ENCODE data around the gene TP53BP2.
A peak's percentile ranks its signal among the peaks of the same experiment; 100 is the strongest.

Gene TP53BP2

DNA sequence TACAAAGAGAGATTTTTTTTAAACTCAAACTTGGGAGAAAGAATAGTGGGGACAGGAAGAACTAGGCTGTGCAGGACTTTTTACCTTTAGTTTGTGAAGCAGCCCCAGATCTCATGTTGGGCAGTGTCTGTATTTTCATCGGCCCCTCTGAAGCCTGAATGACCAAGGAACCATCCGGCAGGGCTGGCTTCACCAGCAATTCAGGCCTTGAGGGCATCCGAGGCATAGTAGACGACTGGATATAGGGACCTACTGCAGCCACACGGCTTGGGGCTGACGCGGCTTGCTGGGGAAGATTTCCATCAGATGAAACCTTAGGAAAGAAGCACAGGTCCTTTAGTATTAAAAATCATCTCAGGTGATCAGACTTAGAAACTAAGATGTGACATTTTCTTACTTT is 43.7 kb downstream of the TP53BP2 start:
- no peaks in the 10 kb centered on the region for H3K9me3 ChIP-seq (ENCODE audit: control extremely low read depth in 1 of 5, control insufficient read depth in 4 of 5, insufficient read depth in 2 of 5, low read depth in 1 of 5, low read length in 4 of 5)
- ChIA-PET POLR2A (no interaction called here), CTCF (interaction anchor here (1.1 kb wide), 1 partner anchor 10 kb away, joined by 7 read pairs; no protein-coding TSS in a partner anchor)
- H3K4me1 ChIP-seq (ENCODE audit: control extremely low read depth in 1 of 4, control insufficient read depth in 4 of 4, insufficient read depth in 4 of 4, low read length in 3 of 4): no peaks in the 10 kb centered on the region
- no peaks in the 10 kb centered on the region for H3K27me3 ChIP-seq (replicated peaks in 2 of 5; ENCODE audit: control insufficient read depth in 4 of 5, insufficient read depth in 5 of 5, low read length in 4 of 5)
- H3K27ac ChIP-seq (ENCODE audit: insufficient read depth in 1 of 2, low read depth in 1 of 2, low read length in 2 of 2, poor library complexity in 1 of 2, severe bottlenecking in 2 of 2): no peak overlapping the region
- DNase-seq: no peak
- 100% methylated on average over 6 of the region's 7 CpGs for WGBS (ENCODE audit: insufficient coverage)
- H3K4me3 ChIP-seq (ENCODE audit: control insufficient read depth in 1 of 7, extremely low read depth in 1 of 7, insufficient read depth in 4 of 7, low read depth in 2 of 7, low read length in 6 of 7): no peak overlapping the region
- H3K36me3 ChIP-seq (ENCODE audit: control insufficient read depth in 4 of 4, insufficient read depth in 4 of 4, low read length in 3 of 4): peaks cover 21 to 84% (median 56%) of the 10 kb centered on the region in 4 experiments

DNA sequence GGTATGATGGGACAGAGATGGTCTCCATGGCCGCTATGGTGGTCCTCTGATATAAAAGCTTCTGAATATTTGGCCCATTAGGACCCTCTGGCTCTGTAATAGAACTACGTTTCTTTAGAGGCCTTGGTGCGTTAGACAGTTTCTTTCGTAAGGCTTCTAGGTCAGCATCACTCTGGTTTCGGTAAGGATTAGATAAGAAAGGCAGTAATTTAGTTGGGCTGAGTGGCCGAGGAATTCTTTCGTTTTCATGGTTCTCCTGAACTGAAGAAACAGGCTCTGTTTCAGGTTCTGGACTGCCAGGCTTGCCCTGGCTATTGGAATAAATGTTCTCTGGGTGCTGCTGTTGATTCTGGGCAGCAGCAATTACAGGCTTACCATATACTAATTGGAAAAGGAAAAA is 49.5 kb downstream of the TP53BP2 start:
- WGBS (ENCODE audit: insufficient coverage): 100% methylated on average over 4 of the region's 7 CpGs
- Histone ChIP-seq H3K4me3 (ENCODE audit: control insufficient read depth in 1 of 7, extremely low read depth in 1 of 7, insufficient read depth in 4 of 7, low read depth in 2 of 7, low read length in 6 of 7) (no peak overlapping the region), H3K27me3 (replicated peaks in 2 of 5; ENCODE audit: control insufficient read depth in 4 of 5, insufficient read depth in 5 of 5, low read length in 4 of 5) (no peaks in the 10 kb centered on the region), H3K36me3 (ENCODE audit: control insufficient read depth in 4 of 4, insufficient read depth in 4 of 4, low read length in 3 of 4) (peaks cover 17 to 66% (median 49%) of the 10 kb centered on the region in 4 experiments), H3K4me1 (ENCODE audit: control extremely low read depth in 1 of 4, control insufficient read depth in 4 of 4, insufficient read depth in 4 of 4, low read length in 3 of 4) (peaks cover 0 to 8% (median 0%) of the 10 kb centered on the region in 4 experiments), H3K27ac (ENCODE audit: insufficient read depth in 1 of 2, low read depth in 1 of 2, low read length in 2 of 2, poor library complexity in 1 of 2, severe bottlenecking in 2 of 2) (no peak overlapping the region), H3K9me3 (ENCODE audit: control extremely low read depth in 1 of 5, control insufficient read depth in 4 of 5, insufficient read depth in 2 of 5, low read depth in 1 of 5, low read length in 4 of 5) (no peaks in the 10 kb centered on the region)
- ChIA-PET CTCF (interaction anchor here (0.6 kb wide), 1 partner anchor 47 kb away, joined by 3 read pairs; no protein-coding TSS in a partner anchor), POLR2A (interaction anchor here (0.6 kb wide), 1 partner anchor 89 kb away, joined by 3 read pairs; no protein-coding TSS in a partner anchor)
- DNase-seq: no peak

DNA sequence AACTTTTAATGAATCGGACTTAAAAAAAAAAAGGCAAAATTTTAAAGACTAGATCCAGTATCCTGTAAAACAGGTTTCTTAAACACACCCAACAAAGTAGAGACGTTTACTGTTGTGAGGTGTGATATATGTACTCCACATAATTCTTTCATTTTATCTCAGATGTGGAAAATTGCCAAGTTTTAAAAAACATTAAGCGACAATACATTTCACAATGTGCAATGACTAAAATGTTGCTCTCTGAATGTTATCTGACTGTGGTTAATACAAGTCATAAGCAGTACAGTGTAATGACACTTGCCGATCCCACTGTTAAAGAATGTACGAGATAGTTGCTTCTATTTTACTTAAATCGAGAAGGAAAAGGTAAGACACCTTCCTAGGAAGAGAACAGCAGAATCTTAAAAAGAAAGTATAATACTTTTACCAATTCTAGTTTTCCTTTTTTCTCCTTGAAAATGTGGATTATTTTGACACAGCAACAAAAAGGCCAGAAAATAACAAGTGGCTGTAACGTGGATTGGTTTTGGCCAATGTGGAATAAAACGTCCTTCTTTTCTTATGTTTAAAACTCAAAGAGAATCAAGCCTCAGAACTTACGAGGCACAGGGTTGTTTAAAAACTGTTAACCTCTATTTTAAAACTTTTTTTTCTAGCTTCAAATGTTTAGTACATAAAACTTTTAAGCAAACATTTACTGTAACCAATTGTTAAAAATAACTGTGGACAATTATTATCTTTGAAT is 51.4 kb downstream of the TP53BP2 start:
- no CpG with 5 or more reads among the region's 9 CpGs for WGBS (ENCODE audit: insufficient coverage)
- ChIA-PET POLR2A (interaction anchor here (0.7 kb wide), 1 partner anchor 11 kb away, joined by 5 read pairs; no protein-coding TSS in a partner anchor), CTCF (interaction anchor here (1.0 kb wide), 1 partner anchor 22 kb away, joined by 3 read pairs; no protein-coding TSS in a partner anchor)
- Histone ChIP-seq H3K4me3 (ENCODE audit: control insufficient read depth in 1 of 7, extremely low read depth in 1 of 7, insufficient read depth in 4 of 7, low read depth in 2 of 7, low read length in 6 of 7) (no peak overlapping the region), H3K27me3 (replicated peaks in 2 of 5; ENCODE audit: control insufficient read depth in 4 of 5, insufficient read depth in 5 of 5, low read length in 4 of 5) (no peaks in the 10 kb centered on the region), H3K36me3 (ENCODE audit: control insufficient read depth in 4 of 4, insufficient read depth in 4 of 4, low read length in 3 of 4) (peaks cover 10 to 52% (median 39%) of the 10 kb centered on the region in 4 experiments), H3K9me3 (ENCODE audit: control extremely low read depth in 1 of 5, control insufficient read depth in 4 of 5, insufficient read depth in 2 of 5, low read depth in 1 of 5, low read length in 4 of 5) (no peaks in the 10 kb centered on the region), H3K27ac (ENCODE audit: insufficient read depth in 1 of 2, low read depth in 1 of 2, low read length in 2 of 2, poor library complexity in 1 of 2, severe bottlenecking in 2 of 2) (peak overlapping the region in 1 of 2 experiments; percentile 52), H3K4me1 (ENCODE audit: control extremely low read depth in 1 of 4, control insufficient read depth in 4 of 4, insufficient read depth in 4 of 4, low read length in 3 of 4) (peaks cover 0 to 8% (median 0%) of the 10 kb centered on the region in 4 experiments)
- no peak for DNase-seq

DNA sequence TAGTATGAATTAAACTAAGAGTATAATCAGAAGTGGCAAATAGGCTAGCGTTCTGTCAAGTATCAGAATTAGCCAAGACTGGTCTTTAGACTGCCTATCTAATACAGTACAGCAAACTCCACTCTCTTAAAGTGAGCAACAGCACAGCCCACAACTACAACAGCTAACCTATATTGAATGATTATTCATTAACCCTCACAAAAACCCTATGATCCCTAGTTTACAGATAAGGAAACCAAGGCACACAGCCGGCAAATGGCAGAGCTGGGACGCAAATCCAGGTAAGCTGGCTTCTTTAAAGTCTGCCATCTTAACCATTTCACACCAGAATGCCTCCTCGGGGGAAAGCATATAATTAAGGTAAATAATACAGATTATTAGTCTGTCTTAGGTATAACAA is 52.0 kb downstream of the TP53BP2 start:
- POLR2A ChIA-PET: no interaction called here
- no peak for DNase-seq
- H3K36me3 ChIP-seq (ENCODE audit: control insufficient read depth in 4 of 4, insufficient read depth in 4 of 4, low read length in 3 of 4): peaks cover 10 to 51% (median 41%) of the 10 kb centered on the region in 4 experiments
- no peaks in the 10 kb centered on the region for H3K9me3 ChIP-seq (ENCODE audit: control extremely low read depth in 1 of 5, control insufficient read depth in 4 of 5, insufficient read depth in 2 of 5, low read depth in 1 of 5, low read length in 4 of 5)
- WGBS (ENCODE audit: insufficient coverage): no CpG with 5 or more reads among the region's 4 CpGs
- no peaks in the 10 kb centered on the region for H3K27me3 ChIP-seq (replicated peaks in 2 of 5; ENCODE audit: control insufficient read depth in 4 of 5, insufficient read depth in 5 of 5, low read length in 4 of 5)
- H3K4me1 ChIP-seq (ENCODE audit: control extremely low read depth in 1 of 4, control insufficient read depth in 4 of 4, insufficient read depth in 4 of 4, low read length in 3 of 4): peaks cover 0 to 8% (median 0%) of the 10 kb centered on the region in 4 experiments
- CTCF ChIA-PET: no interaction called here
- peak overlapping the region in 1 of 2 experiments; percentile 32 for H3K27ac ChIP-seq (ENCODE audit: insufficient read depth in 1 of 2, low read depth in 1 of 2, low read length in 2 of 2, poor library complexity in 1 of 2, severe bottlenecking in 2 of 2)
- H3K4me3 ChIP-seq (ENCODE audit: control insufficient read depth in 1 of 7, extremely low read depth in 1 of 7, insufficient read depth in 4 of 7, low read depth in 2 of 7, low read length in 6 of 7): no peak overlapping the region

DNA sequence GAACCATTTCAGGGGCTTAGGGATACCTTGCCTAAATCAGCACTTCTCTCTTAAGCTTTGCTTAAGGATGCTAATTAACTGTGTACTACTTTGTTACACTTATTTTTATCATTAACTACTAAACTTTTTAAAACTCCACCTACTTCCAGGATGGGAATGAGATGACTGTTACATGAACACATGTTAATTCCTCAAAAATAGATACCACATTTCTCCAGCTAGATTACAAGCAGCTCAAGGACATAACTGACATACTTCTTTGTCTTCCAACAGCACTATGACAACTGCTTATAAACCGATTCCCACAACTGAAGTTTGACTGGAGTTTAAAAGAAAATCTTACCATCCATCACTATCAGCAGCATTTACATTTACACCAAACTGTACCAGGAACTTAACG is 53.7 kb downstream of the TP53BP2 start:
- no peaks in the 10 kb centered on the region for H3K27me3 ChIP-seq (replicated peaks in 2 of 5; ENCODE audit: control insufficient read depth in 4 of 5, insufficient read depth in 5 of 5, low read length in 4 of 5)
- H3K4me3 ChIP-seq (ENCODE audit: control insufficient read depth in 1 of 7, extremely low read depth in 1 of 7, insufficient read depth in 4 of 7, low read depth in 2 of 7, low read length in 6 of 7): no peak overlapping the region
- H3K9me3 ChIP-seq (ENCODE audit: control extremely low read depth in 1 of 5, control insufficient read depth in 4 of 5, insufficient read depth in 2 of 5, low read depth in 1 of 5, low read length in 4 of 5): no peaks in the 10 kb centered on the region
- no peak overlapping the region for H3K27ac ChIP-seq (ENCODE audit: insufficient read depth in 1 of 2, low read depth in 1 of 2, low read length in 2 of 2, poor library complexity in 1 of 2, severe bottlenecking in 2 of 2)
- DNase-seq: no peak
- CTCF ChIA-PET: interaction anchor here (0.6 to 1.1 kb wide), 2 partner anchors 40 to 1249 kb away, joined by 3 to 5 read pairs; no protein-coding TSS in a partner anchor
- peaks cover 0 to 8% (median 0%) of the 10 kb centered on the region in 4 experiments for H3K4me1 ChIP-seq (ENCODE audit: control extremely low read depth in 1 of 4, control insufficient read depth in 4 of 4, insufficient read depth in 4 of 4, low read length in 3 of 4)
- 92% methylated on average over 2 of the region's 2 CpGs for WGBS (ENCODE audit: insufficient coverage)
- POLR2A ChIA-PET: interaction anchor here (0.6 to 0.7 kb wide), 2 partner anchors 542 to 1048 kb away, joined by 3 read pairs; no protein-coding TSS in a partner anchor
- H3K36me3 ChIP-seq (ENCODE audit: control insufficient read depth in 4 of 4, insufficient read depth in 4 of 4, low read length in 3 of 4): peaks cover 10 to 48% (median 38%) of the 10 kb centered on the region in 4 experiments

DNA sequence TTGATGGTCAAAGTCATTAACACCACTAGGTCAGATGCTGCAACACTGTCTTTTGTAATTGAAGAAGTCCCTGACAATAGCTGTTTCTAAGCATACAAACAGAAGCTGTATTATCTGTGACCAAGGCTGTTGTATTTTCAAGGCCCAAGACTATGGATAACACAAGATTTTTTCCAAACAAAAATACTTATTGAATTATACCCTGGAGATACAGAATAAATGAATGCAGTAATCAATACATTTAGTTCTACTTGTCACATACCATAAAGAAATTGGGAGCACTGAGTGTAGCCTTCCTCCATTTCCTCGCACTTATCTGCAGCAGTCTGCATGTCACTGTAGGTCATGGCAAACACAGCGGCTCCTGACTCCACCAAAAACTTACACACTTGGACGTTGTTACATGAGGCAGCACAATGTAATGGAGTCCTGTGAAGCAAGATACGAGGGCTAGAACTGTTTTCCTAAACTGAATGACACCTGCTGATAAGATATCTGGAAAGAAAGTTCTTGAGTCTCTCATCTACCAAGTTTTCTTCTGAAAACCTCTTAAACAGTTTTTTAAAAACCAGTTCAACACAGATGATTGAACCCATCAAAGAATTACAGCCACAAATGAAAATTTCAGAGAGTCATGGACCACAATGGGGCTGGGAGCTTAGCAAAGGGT is 56.9 kb downstream of the TP53BP2 start:
- no peak overlapping the region for H3K4me3 ChIP-seq (ENCODE audit: control insufficient read depth in 1 of 7, extremely low read depth in 1 of 7, insufficient read depth in 4 of 7, low read depth in 2 of 7, low read length in 6 of 7)
- peak in 2 of 3 donors; percentile 14 to 45 for DNase-seq
- no peaks in the 10 kb centered on the region for H3K9me3 ChIP-seq (ENCODE audit: control extremely low read depth in 1 of 5, control insufficient read depth in 4 of 5, insufficient read depth in 2 of 5, low read depth in 1 of 5, low read length in 4 of 5)
- CTCF ChIA-PET: no interaction called here
- peak overlapping the region in 1 of 2 experiments; percentile 72 for H3K27ac ChIP-seq (ENCODE audit: insufficient read depth in 1 of 2, low read depth in 1 of 2, low read length in 2 of 2, poor library complexity in 1 of 2, severe bottlenecking in 2 of 2)
- 97% methylated on average over 3 of the region's 4 CpGs for WGBS (ENCODE audit: insufficient coverage)
- H3K4me1 ChIP-seq (ENCODE audit: control extremely low read depth in 1 of 4, control insufficient read depth in 4 of 4, insufficient read depth in 4 of 4, low read length in 3 of 4): peaks cover 0 to 8% (median 0%) of the 10 kb centered on the region in 4 experiments
- H3K36me3 ChIP-seq (ENCODE audit: control insufficient read depth in 4 of 4, insufficient read depth in 4 of 4, low read length in 3 of 4): peaks cover 5 to 47% (median 27%) of the 10 kb centered on the region in 4 experiments
- POLR2A ChIA-PET: interaction anchor here (1.1 kb wide), 1 partner anchor 12 kb away, joined by 3 read pairs; no protein-coding TSS in a partner anchor
- no peaks in the 10 kb centered on the region for H3K27me3 ChIP-seq (replicated peaks in 2 of 5; ENCODE audit: control insufficient read depth in 4 of 5, insufficient read depth in 5 of 5, low read length in 4 of 5)
